CD4-positive, alpha-beta memory T cell (primary cell): ENCODE data around the gene PDSS2. TPM values are rescaled to one million over a fixed set of nuclear protein-coding genes. Genes with fewer than 3 reads are reported as not detected.

Experiments used
- CTCF ChIA-PET: fragments of 350-600 bp; sonication (Branson Sonifier 250); formaldehyde crosslinking; loops from one replicate; lab custom pipeline; 2021; ENCODE audit warnings: inconsistent platforms; ENCODE audit not compliant: partially characterized antibody; lab: Charles Lee
- POLR2A ChIA-PET: fragments of 350-600 bp; sonication (Branson Sonifier 250); formaldehyde crosslinking; loops from one replicate; lab custom pipeline; 2021; ENCODE audit not compliant: partially characterized antibody; lab: Charles Lee
- DNase-seq, 5 donors: peaks; one replicate each; pipeline versions ENCODE4 v3.0.0 to v3.0.0-alpha.2; 2020 to 2022; ENCODE audit warnings: mixed read lengths in 1 of 5
- H3K27ac ChIP-seq: one replicate; pipeline ENCODE4 v1.7.0; 2013; ENCODE audit warnings: low read depth, low read length
- H3K27me3 ChIP-seq: 2 replicates; pipeline ENCODE4 v1.7.0; 2013; ENCODE audit warnings: mild to moderate bottlenecking, low read length, moderate library complexity; ENCODE audit not compliant: insufficient read depth
- H3K36me3 ChIP-seq: 2 replicates; pipeline ENCODE4 v1.7.0; 2013; ENCODE audit warnings: mild to moderate bottlenecking, low read length, moderate library complexity; ENCODE audit not compliant: insufficient read depth
- H3K4me1 ChIP-seq: 2 replicates; pipeline ENCODE4 v1.7.0; 2013; ENCODE audit warnings: mild to moderate bottlenecking, low read length, moderate library complexity; ENCODE audit not compliant: insufficient read depth
- H3K4me3 ChIP-seq, 2 donors: one replicate each; pipeline ENCODE4 v1.7.0; 2013; ENCODE audit warnings: low read length in 2 of 2, mild to moderate bottlenecking in 1 of 2
- H3K9me3 ChIP-seq, 2 donors: one replicate each; pipeline ENCODE4 v1.7.0; 2013; ENCODE audit warnings: low read length in 2 of 2, control low read depth in 1 of 2; ENCODE audit not compliant: control insufficient read depth in 1 of 2
- H3K27ac Mint-ChIP-seq, 7 donors: one replicate each; pipeline ENCODE4 v1.8.0; 2020 to 2021; ENCODE audit warnings: mixed read lengths in 7 of 7, mild to moderate bottlenecking in 6 of 7, inconsistent platforms in 3 of 7, moderate library complexity in 3 of 7
- H3K27me3 Mint-ChIP-seq, 2 donors: one replicate each; pipeline ENCODE4 v1.8.0; 2020 to 2021; ENCODE audit warnings: mixed read lengths in 2 of 2
- H3K36me3 Mint-ChIP-seq, 2 donors: one replicate each; pipeline ENCODE4 v1.8.0; 2020 to 2021; ENCODE audit warnings: mixed read lengths in 2 of 2, inconsistent platforms in 1 of 2, mild to moderate bottlenecking in 1 of 2
- H3K4me1 Mint-ChIP-seq, 4 donors: one replicate each; pipeline ENCODE4 v1.8.0; 2020 to 2021; ENCODE audit warnings: mixed read lengths in 4 of 4, mild to moderate bottlenecking in 1 of 4
- H3K4me3 Mint-ChIP-seq, 8 donors: one replicate each; pipeline ENCODE4 v1.8.0; 2020 to 2021; ENCODE audit warnings: mixed read lengths in 8 of 8, mild to moderate bottlenecking in 7 of 8, moderate library complexity in 6 of 8, inconsistent platforms in 3 of 8
- H3K9me3 Mint-ChIP-seq, 8 donors: one replicate each; pipeline ENCODE4 v1.8.0; 2020 to 2021; ENCODE audit warnings: mixed read lengths in 8 of 8, mild to moderate bottlenecking in 5 of 8, inconsistent platforms in 3 of 8, moderate library complexity in 1 of 8
- intact Hi-C: fragments of 100-400 bp; cut with micrococcal nuclease; formaldehyde crosslinking; loops from one replicate; pipeline ENCODE4 v1.15.1; 2023
- polyA plus RNA-seq, 2 donors: library from polyadenylated mRNA; unstranded; fragments of 300-500 nt; fragmentation: Illumina TruSeq; gene quantifications; one replicate each; pipeline ENCODE4 v1.2.3, GENCODE V29; 2021
- total RNA-seq, 2 experiments: library from RNA; stranded (reverse); gene quantifications; one replicate each; pipeline ENCODE4 v1.2.3, GENCODE V29; 2021

PDSS2 gene
- total and polyA plus RNA-seq, 4 experiments from 2014 or later: 10.0 to 14.3 (median 12.2) TPM

DNA sequence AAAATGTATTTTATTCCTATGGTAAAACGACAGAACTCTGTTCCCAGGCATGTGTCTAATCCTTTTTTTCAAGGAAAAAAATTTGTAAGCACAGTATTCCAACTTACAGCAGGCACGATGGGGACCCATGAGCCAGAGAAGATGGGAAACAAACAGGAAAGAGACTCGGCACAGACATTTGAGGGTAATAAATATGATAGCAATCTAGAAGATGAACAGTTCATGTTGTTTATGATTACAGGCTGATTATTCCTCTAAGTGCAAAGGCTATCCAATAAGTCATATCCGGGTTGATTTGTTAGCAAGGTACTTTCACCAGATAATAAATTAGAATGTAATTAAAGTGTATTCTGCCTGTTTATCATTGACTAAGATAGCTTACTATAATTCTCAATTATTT lies 43.2 kb downstream of the PDSS2 start:
- H3K9me3 Mint-ChIP-seq: no peaks in the 10 kb centered on the region
- no peaks in the 10 kb centered on the region for H3K27me3 Mint-ChIP-seq
- H3K36me3 ChIP-seq: no peaks in the 10 kb centered on the region
- no peak overlapping the region for H3K27ac Mint-ChIP-seq
- H3K4me1 Mint-ChIP-seq: peaks cover 13 to 17% (median 15%) of the 10 kb centered on the region in 4 donors
- ChIA-PET POLR2A (interaction anchor here (0.6 kb wide), 1 partner anchor 1724 kb away, joined by 3 read pairs; no protein-coding TSS in a partner anchor), CTCF (no interaction called here)
- no peak overlapping the region for H3K4me3 Mint-ChIP-seq
- no peak overlapping the region for H3K27ac ChIP-seq
- no peak for DNase-seq
- peaks cover 9 to 25% of the 10 kb centered on the region in 2 donors for H3K36me3 Mint-ChIP-seq
- no peaks in the 10 kb centered on the region for H3K4me1 ChIP-seq
- no peaks in the 10 kb centered on the region for H3K27me3 ChIP-seq
- no peaks in the 10 kb centered on the region for H3K9me3 ChIP-seq
- intact Hi-C loops: no loop called here
- H3K4me3 ChIP-seq: no peak overlapping the region

DNA sequence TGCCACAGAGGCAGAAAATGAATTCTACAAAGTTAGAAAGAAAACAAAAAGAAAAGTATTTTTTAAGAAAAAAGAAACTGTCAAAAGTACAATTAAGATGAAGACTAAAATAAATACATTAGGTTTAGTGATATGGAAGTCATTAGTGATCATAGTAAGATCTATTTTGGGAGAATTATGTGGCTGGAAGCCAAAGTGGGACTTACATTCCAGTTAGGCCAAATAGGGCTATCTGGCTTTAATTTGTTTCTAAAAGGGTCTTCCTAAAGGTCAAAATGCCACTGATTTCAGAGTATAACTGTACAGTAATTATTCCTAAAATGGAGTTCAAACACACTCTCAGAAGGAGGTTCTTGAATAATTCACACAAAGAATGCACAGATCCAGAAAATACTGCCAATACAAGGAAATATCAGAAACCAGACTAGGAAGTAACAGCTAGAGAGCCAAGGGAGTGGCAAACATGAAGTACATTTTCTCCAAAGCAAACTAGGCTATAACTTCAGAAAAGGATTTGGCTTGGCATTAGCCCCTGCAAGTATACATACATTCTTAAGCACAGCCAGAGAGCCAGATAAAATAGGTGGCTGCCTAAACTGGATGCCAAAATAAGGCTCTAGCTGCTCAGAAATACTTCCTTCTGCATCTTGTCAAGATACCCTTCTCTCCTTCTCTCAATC lies 45.3 kb downstream of the PDSS2 start:
- H3K4me3 Mint-ChIP-seq: no peak overlapping the region
- peaks cover 18 to 36% of the 10 kb centered on the region in 2 donors for H3K36me3 Mint-ChIP-seq
- no peak for DNase-seq
- H3K9me3 Mint-ChIP-seq: no peaks in the 10 kb centered on the region
- Histone ChIP-seq H3K27me3 (no peaks in the 10 kb centered on the region), H3K4me1 (no peaks in the 10 kb centered on the region), H3K27ac (no peak overlapping the region), H3K4me3 (no peak overlapping the region), H3K36me3 (no peaks in the 10 kb centered on the region), H3K9me3 (no peaks in the 10 kb centered on the region)
- no peaks in the 10 kb centered on the region for H3K27me3 Mint-ChIP-seq
- CTCF ChIA-PET: no interaction called here
- POLR2A ChIA-PET: no interaction called here
- no peak overlapping the region for H3K27ac Mint-ChIP-seq
- intact Hi-C loops: no loop called here
- H3K4me1 Mint-ChIP-seq: peaks cover 3 to 8% (median 5%) of the 10 kb centered on the region in 4 donors

DNA sequence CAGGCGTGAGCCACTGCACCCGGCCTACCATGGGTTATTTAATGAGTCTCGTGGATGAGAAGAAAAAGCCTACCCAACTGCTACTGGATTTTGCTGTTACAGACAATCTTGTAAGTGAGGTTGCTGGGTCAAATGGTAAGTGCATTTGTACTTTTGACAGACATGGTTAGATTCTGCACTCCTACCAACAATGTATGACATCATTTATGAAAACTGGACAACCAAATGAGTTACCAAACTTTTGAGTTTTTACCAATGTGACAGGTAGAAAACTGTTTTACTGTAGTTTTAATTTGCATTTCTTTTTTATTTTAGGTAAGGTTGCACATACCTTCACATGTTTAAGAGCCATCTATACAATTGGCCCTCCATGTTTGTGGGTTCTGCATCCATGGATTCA lies 48.2 kb downstream of the PDSS2 start:
- H3K27ac ChIP-seq: no peak overlapping the region
- ChIA-PET POLR2A (no interaction called here), CTCF (no interaction called here)
- H3K36me3 ChIP-seq: no peaks in the 10 kb centered on the region
- Mint-ChIP-seq H3K4me1 (peaks cover 0 to 6% (median 2%) of the 10 kb centered on the region in 4 donors), H3K4me3 (no peak overlapping the region), H3K27me3 (no peaks in the 10 kb centered on the region), H3K27ac (no peak overlapping the region), H3K9me3 (peaks cover 0 to 8% (median 7%) of the 10 kb centered on the region in 8 donors), H3K36me3 (peaks cover 19 to 45% of the 10 kb centered on the region in 2 donors)
- intact Hi-C loops: no loop called here
- H3K27me3 ChIP-seq: no peaks in the 10 kb centered on the region
- H3K9me3 ChIP-seq: no peaks in the 10 kb centered on the region
- H3K4me3 ChIP-seq: no peak overlapping the region
- DNase-seq: no peak
- no peaks in the 10 kb centered on the region for H3K4me1 ChIP-seq

DNA sequence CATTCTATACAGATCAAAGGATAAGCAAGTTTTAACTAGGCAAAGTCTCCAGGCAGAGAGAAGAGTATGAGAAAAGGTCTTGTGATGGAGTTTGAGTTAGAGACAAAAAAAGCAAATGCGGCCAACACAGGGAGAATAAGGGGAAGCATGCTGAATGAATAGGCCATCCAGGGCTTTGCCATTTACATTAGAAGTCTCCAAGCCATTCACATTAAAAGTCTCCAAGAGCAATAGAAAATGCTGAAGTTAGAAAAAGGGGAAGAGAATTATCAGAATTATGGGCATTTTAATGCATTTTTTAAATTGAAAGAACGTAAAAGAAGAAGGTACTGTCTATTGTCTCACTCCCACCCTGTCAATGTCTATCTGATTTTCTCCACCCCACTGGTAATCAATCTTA lies 49.4 kb downstream of the PDSS2 start:
- Histone ChIP-seq H3K9me3 (no peaks in the 10 kb centered on the region), H3K27ac (no peak overlapping the region), H3K4me3 (no peak overlapping the region), H3K36me3 (no peaks in the 10 kb centered on the region), H3K4me1 (no peaks in the 10 kb centered on the region), H3K27me3 (no peaks in the 10 kb centered on the region)
- ChIA-PET CTCF (interaction anchor here (0.9 kb wide), 1 partner anchor 14 kb away, joined by 5 read pairs; no protein-coding TSS in a partner anchor), POLR2A (no interaction called here)
- intact Hi-C loops: no loop called here
- Mint-ChIP-seq H3K4me1 (peaks cover 0 to 6% (median 2%) of the 10 kb centered on the region in 4 donors), H3K27me3 (no peaks in the 10 kb centered on the region), H3K9me3 (peaks cover 0 to 18% (median 12%) of the 10 kb centered on the region in 8 donors), H3K36me3 (peaks cover 23 to 44% of the 10 kb centered on the region in 2 donors), H3K4me3 (no peak overlapping the region), H3K27ac (no peak overlapping the region)
- DNase-seq: no peak

DNA sequence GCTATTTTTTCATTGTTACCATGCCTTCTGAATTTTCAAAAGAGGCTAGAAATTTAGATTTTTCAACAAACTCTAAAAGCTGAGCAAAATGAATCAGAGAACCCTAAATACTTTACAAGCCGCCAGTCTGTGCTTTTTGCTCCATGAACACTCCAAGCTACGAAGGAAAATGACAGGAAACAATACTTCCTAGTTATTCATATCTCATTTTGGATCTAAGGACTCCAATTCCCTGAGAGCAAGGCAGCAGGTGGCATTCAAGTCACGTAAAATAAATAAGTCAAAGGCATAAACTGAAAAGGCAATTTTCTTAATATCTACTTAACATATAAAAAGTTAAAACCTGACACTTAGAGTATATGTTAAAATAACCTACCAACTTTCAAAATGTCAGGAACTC lies 50.6 kb downstream of the PDSS2 start:
- POLR2A ChIA-PET: no interaction called here
- H3K4me1 Mint-ChIP-seq: peaks cover 0 to 4% (median 2%) of the 10 kb centered on the region in 4 donors
- Histone ChIP-seq H3K4me1 (no peaks in the 10 kb centered on the region), H3K27me3 (no peaks in the 10 kb centered on the region), H3K27ac (no peak overlapping the region), H3K9me3 (no peaks in the 10 kb centered on the region), H3K4me3 (no peak overlapping the region), H3K36me3 (no peaks in the 10 kb centered on the region)
- DNase-seq: no peak
- H3K9me3 Mint-ChIP-seq: peaks cover 0 to 30% (median 24%) of the 10 kb centered on the region in 8 donors
- no peaks in the 10 kb centered on the region for H3K27me3 Mint-ChIP-seq
- H3K4me3 Mint-ChIP-seq: no peak overlapping the region
- H3K27ac Mint-ChIP-seq: no peak overlapping the region
- peaks cover 35 to 54% of the 10 kb centered on the region in 2 donors for H3K36me3 Mint-ChIP-seq
- intact Hi-C loops: no loop called here
- CTCF ChIA-PET: interaction anchor here (1.1 kb wide), 1 partner anchor 70 kb away, joined by 3 read pairs; no protein-coding TSS in a partner anchor

DNA sequence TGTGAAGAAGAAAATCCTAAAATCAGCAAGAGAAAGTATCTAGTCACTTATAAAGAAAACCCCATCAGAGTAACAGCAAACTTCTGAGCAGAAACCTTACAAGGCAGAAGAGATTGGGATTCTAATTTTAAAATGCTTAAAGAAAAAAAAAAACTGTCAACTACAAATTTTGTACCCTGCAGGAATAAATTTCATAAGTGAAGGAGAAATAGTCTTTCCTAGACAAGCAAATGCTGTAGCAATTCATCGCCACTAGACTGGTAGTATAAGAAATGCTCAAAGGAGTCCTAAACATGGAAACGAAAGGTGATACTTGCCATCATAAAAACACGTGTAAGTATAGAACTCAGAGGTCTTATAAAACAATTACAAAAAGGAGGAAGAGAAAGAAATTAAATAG lies 54.4 kb downstream of the PDSS2 start:
- H3K4me1 ChIP-seq: no peaks in the 10 kb centered on the region
- Mint-ChIP-seq H3K36me3 (peaks cover 53 to 70% of the 10 kb centered on the region in 2 donors), H3K27me3 (no peaks in the 10 kb centered on the region), H3K4me1 (peaks cover 0 to 4% (median 2%) of the 10 kb centered on the region in 4 donors), H3K9me3 (peaks cover 0 to 60% (median 42%) of the 10 kb centered on the region in 8 donors), H3K4me3 (peak overlapping the region in 1 of 8 donors; percentile 26), H3K27ac (no peak overlapping the region)
- no peak overlapping the region for H3K27ac ChIP-seq
- H3K9me3 ChIP-seq: no peaks in the 10 kb centered on the region
- CTCF ChIA-PET: no interaction called here
- intact Hi-C loops: no loop called here
- POLR2A ChIA-PET: no interaction called here
- H3K36me3 ChIP-seq: no peaks in the 10 kb centered on the region
- no peak for DNase-seq
- no peaks in the 10 kb centered on the region for H3K27me3 ChIP-seq
- no peak overlapping the region for H3K4me3 ChIP-seq

DNA sequence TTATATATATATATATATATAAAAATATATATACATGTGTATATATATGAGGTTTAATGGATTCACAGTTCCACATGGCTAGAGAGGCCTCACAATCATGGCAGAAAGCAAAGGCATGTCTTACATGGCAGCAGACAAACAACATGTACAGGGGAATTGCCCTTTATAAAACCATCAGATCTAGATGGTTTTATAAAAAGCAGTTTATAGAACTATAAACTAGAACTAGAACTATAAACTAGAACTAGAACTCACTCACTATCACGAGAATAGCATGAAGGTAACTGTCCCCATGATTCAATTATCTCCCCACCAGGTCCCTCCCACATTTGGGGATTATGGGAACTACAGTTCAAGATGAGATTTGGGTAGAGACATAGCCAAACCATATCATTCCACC lies 56.8 kb downstream of the PDSS2 start:
- Mint-ChIP-seq H3K4me1 (peaks cover 0 to 4% (median 1%) of the 10 kb centered on the region in 4 donors), H3K27me3 (no peaks in the 10 kb centered on the region)
- POLR2A ChIA-PET: no interaction called here

More for the DNA sequence above, 56.8 kb downstream of the PDSS2 start:
- CTCF ChIA-PET: no interaction called here
- no peaks in the 10 kb centered on the region for H3K9me3 ChIP-seq
- H3K4me3 Mint-ChIP-seq: no peak overlapping the region
- H3K4me1 ChIP-seq: no peaks in the 10 kb centered on the region
- H3K9me3 Mint-ChIP-seq: peaks cover 3 to 73% (median 48%) of the 10 kb centered on the region in 8 donors
- H3K36me3 ChIP-seq: no peaks in the 10 kb centered on the region
- H3K4me3 ChIP-seq: no peak overlapping the region
- H3K27ac Mint-ChIP-seq: no peak overlapping the region
- no peak for DNase-seq
- intact Hi-C loops: no loop called here
- H3K27me3 ChIP-seq: no peaks in the 10 kb centered on the region
- H3K36me3 Mint-ChIP-seq: peaks cover 56 to 71% of the 10 kb centered on the region in 2 donors
- no peak overlapping the region for H3K27ac ChIP-seq
